ENCODE data around the gene PPARG. TPM values are rescaled to one million over a fixed set of nuclear protein-coding genes. Genes with fewer than 3 reads are reported as not detected.
"Not testable (repeated sequence)": the region's sequence is repeated elsewhere in the genome, so short reads cannot be mapped to it uniquely, and the experiment has no call there.

The PPARG gene
- polyA plus RNA-seq, 1 of the 3 experiments (the other 2 are of a cell fraction), result 2.8 TPM

GRCh38 chr3:12447075-12447474, 158.2 kb downstream of the PPARG start (continued):
- TF ChIP-seq GATA2 (CRISPR knock-in tag; IDR thresholded peaks at IDR 0.05) (no peak), EP300 (IDR thresholded peaks at IDR 0.05; ENCODE audit: borderline replicate concordance in 1 of 2, low read depth in 1 of 2, low read length in 1 of 2) (no peak), RAD21 (IDR thresholded peaks at IDR 0.05; ENCODE audit: low read length) (no peak), JUND (IDR thresholded peaks at IDR 0.05) (no peak)

- H3K9ac ChIP-seq; H3K36me3 ChIP-seq (replicated peaks in 1 of 2; ENCODE audit: control insufficient read depth in 1 of 2, insufficient read depth in 2 of 2, low read length in 1 of 2); H3F3A ChIP-seq (replicated peaks; ENCODE audit: insufficient read depth); H3K9me3 ChIP-seq; DNase-seq; H3K27me3 ChIP-seq (ENCODE audit: insufficient read depth); H3K27ac ChIP-seq (ENCODE audit: low read depth in 2 of 2, low read length in 1 of 2); H2AFZ ChIP-seq (ENCODE audit: low read depth); H3K4me3 ChIP-seq (ENCODE audit: low read depth in 2 of 2, low read length in 1 of 2); H3K4me2 ChIP-seq; H4K20me1 ChIP-seq (ENCODE audit: insufficient read depth); H3K9me2 ChIP-seq; H3K79me2 ChIP-seq (ENCODE audit: insufficient read depth); POLR2A ChIA-PET: not testable (repeated sequence)
- WGBS (ENCODE audit: low lambda C conversion rate), result 83% methylated on average over 4 of the region's 4 CpGs
- TF ChIP-seq RAD21 (IDR thresholded peaks at IDR 0.05; ENCODE audit: low read length) (peak; percentile 27; the same call in 1 of the 2 replicates), SMC3 (IDR thresholded peaks at IDR 0.05; ENCODE audit: low read depth, low read length) (peak; percentile 19; the same call in 1 of the 2 replicates)
- H3K4me1 ChIP-seq (ENCODE audit: control insufficient read depth in 1 of 2, insufficient read depth in 2 of 2, low read depth in 1 of 2, low read length in 1 of 2), result peaks cover 0 to 15% of the 10 kb centered on the region in 2 experiments; a peak in 1 of 4 replicates
- CTCF ChIA-PET, result interaction anchor here (1.0 to 1.5 kb wide), 2 partner anchors 31 to 313 kb away, joined by 4 read pairs; no protein-coding TSS in a partner anchor
Observed at GRCh38 chr3:12448404-12449202, 159.7 kb downstream of the PPARG start.

GRCh38 chr3:12449889-12450682, 161.2 kb downstream of the PPARG start:
- no peak for DNase-seq
- no peak overlapping the region for H3K4me2 ChIP-seq
- H3K36me3 ChIP-seq (replicated peaks in 1 of 2; ENCODE audit: control insufficient read depth in 1 of 2, insufficient read depth in 2 of 2, low read length in 1 of 2), result no peaks in the 10 kb centered on the region
- no peak overlapping the region for H3K4me3 ChIP-seq (ENCODE audit: low read depth in 2 of 2, low read length in 1 of 2)
- no peaks in the 10 kb centered on the region for H3F3A ChIP-seq (replicated peaks; ENCODE audit: insufficient read depth)
- no peak overlapping the region for H2AFZ ChIP-seq (ENCODE audit: low read depth)
- H3K9me2 ChIP-seq, result no peaks in the 10 kb centered on the region
- peak; percentile 32; the same call in 1 of the 2 replicates for TF ChIP-seq USF1 (IDR thresholded peaks at IDR 0.05; ENCODE audit: borderline replicate concordance, low read depth)
- no peak for TF ChIP-seq SMC3 (IDR thresholded peaks at IDR 0.05; ENCODE audit: low read depth, low read length)
- H3K27ac ChIP-seq (ENCODE audit: low read depth in 2 of 2, low read length in 1 of 2), result no peak overlapping the region
- ChIA-PET CTCF (interaction anchor here (1.0 to 1.5 kb wide), 3 partner anchors 24 to 315 kb away, joined by 3 to 4 read pairs (median 4); no protein-coding TSS in a partner anchor), POLR2A (no interaction called here)
- H3K4me1 ChIP-seq (ENCODE audit: control insufficient read depth in 1 of 2, insufficient read depth in 2 of 2, low read depth in 1 of 2, low read length in 1 of 2), result peaks cover 3 to 8% of the 10 kb centered on the region in 2 experiments; a peak in 1 of 4 replicates
- no peaks in the 10 kb centered on the region for H3K27me3 ChIP-seq (ENCODE audit: insufficient read depth)
- no peaks in the 10 kb centered on the region for H3K9me3 ChIP-seq
- H3K9ac ChIP-seq, result no peak overlapping the region
- H3K79me2 ChIP-seq (ENCODE audit: insufficient read depth), result no peaks in the 10 kb centered on the region
- WGBS (ENCODE audit: low lambda C conversion rate), result 73% methylated on average over 8 of the region's 8 CpGs
- H4K20me1 ChIP-seq (ENCODE audit: insufficient read depth), result no peaks in the 10 kb centered on the region

Measured in SK-N-SH (cell line).